HG02885 (cell line): ENCODE results near the gene MAP3K5.
A peak's percentile ranks its signal among the peaks of the same experiment; 100 is the strongest.

Source experiments
- ATAC-seq: cut with Tn5 transposase; IDR thresholded peaks from one replicate; pipeline ENCODE4 v1.9.1; 2021; ENCODE audit warnings: mild to moderate bottlenecking; ENCODE audit not compliant: unreplicated experiment, poor library complexity

Gene MAP3K5

GRCh38 chr6:136550045-136550329 is 242.3 kb downstream of the MAP3K5 start:
- ATAC-seq = peak; percentile 72

GRCh38 chr6:136549300-136550044 is 242.8 kb downstream of the MAP3K5 start:
- peak; percentile 14 for ATAC-seq

- ATAC-seq = no peak
Observed at GRCh38 chr6:136548582-136549299, 243.5 kb downstream of the MAP3K5 start.

GRCh38 chr6:136547871-136548270 is 244.4 kb downstream of the MAP3K5 start:
- ATAC-seq = no peak

- ATAC-seq = no peak
Observed at GRCh38 chr6:136547336-136547735, 244.9 kb downstream of the MAP3K5 start.

- ATAC-seq = no peak
Observed at GRCh38 chr6:136546331-136546730, 245.9 kb downstream of the MAP3K5 start.

GRCh38 chr6:136544326-136544725 is 248.0 kb downstream of the MAP3K5 start:
- ATAC-seq = no peak

GRCh38 chr6:136541395-136541794 is 250.9 kb downstream of the MAP3K5 start:
- ATAC-seq = no peak

- no peak for ATAC-seq
Observed at GRCh38 chr6:136539967-136540652, 252.2 kb downstream of the MAP3K5 start.

- no peak for ATAC-seq
Observed at GRCh38 chr6:136538836-136539235, 253.4 kb downstream of the MAP3K5 start.

- no peak for ATAC-seq
Observed at GRCh38 chr6:136535880-136536650, 256.2 kb downstream of the MAP3K5 start.

- no peak for ATAC-seq
Observed at GRCh38 chr6:136535017-136535765, 257.1 kb downstream of the MAP3K5 start.

- no peak for ATAC-seq
Observed at GRCh38 chr6:136534268-136534667, 258.0 kb downstream of the MAP3K5 start.

GRCh38 chr6:136533487-136533886 is 258.8 kb downstream of the MAP3K5 start:
- ATAC-seq = no peak

GRCh38 chr6:136532030-136532429 is 260.2 kb downstream of the MAP3K5 start:
- no peak for ATAC-seq

GRCh38 chr6:136529710-136530109 is 262.6 kb downstream of the MAP3K5 start:
- ATAC-seq = no peak

- no peak for ATAC-seq
Observed at GRCh38 chr6:136528477-136528876, 263.8 kb downstream of the MAP3K5 start.

GRCh38 chr6:136527831-136528230 is 264.4 kb downstream of the MAP3K5 start:
- ATAC-seq = no peak

GRCh38 chr6:136526937-136527336 is 265.3 kb downstream of the MAP3K5 start:
- ATAC-seq = no peak
